Measurements from ENCODE around the gene RASAL1.

GRCh38 chr12:113167868-113168267, 32.3 kb upstream of the RASAL1 start:
- TF ChIP-seq CTCF (IDR thresholded peaks at IDR 0.05), result no peak
- TF ChIP-seq GATA2 (CRISPR knock-in tag; IDR thresholded peaks at IDR 0.05), result no peak
- no peak for TF ChIP-seq POLR2AphosphoS5 (IDR thresholded peaks at IDR 0.05; ENCODE audit: low read depth, low read length)
- no peak for TF ChIP-seq EP300 (IDR thresholded peaks at IDR 0.05; ENCODE audit: borderline replicate concordance in 1 of 2, low read depth in 1 of 2, low read length in 1 of 2)
- no peak for TF ChIP-seq NRF1 (IDR thresholded peaks at IDR 0.05; ENCODE audit: low read depth, low read length)
